HCT116 (cell line): ENCODE results near the gene DNAJC1. TPM values are rescaled to one million over a fixed set of nuclear protein-coding genes. Genes with fewer than 3 reads are reported as not detected.

Experiments used
- ATAC-seq: fragments of 200-7000 bp; cut with Tn5 transposase; 2 replicates; pipeline ENCODE4 v1.9.1; 2020; ENCODE audit warnings: mild to moderate bottlenecking, moderate library complexity
- BruUV-seq: library from RNA; stranded (reverse); fragments of 400-500 nt; replicated peaks from 2 replicates; lab custom pipeline; 2021; lab: Mats Ljungman, UMichigan
- CTCF ChIA-PET: fragments of 300-600 bp; sonication (Branson Sonifier 250); formaldehyde crosslinking; loops from one replicate; lab custom pipeline; 2021; ENCODE audit warnings: antibody characterized with exemption; lab: Charles Lee
- POLR2A ChIA-PET: fragments of 300-600, 350-600 bp; sonication (Branson Sonifier 250); formaldehyde crosslinking; loops from one replicate; lab custom pipeline; 2021; ENCODE audit warnings: antibody characterized with exemption; lab: Charles Lee
- RAD21 ChIA-PET, 2 experiments: fragments of 300-600 bp; sonication (Branson Sonifier 250); formaldehyde crosslinking; loops; one replicate each; lab custom pipeline; 2023; ENCODE audit warnings: low total read pairs in 2 of 2; ENCODE audit not compliant: uncharacterized antibody in 2 of 2, unreplicated experiment in 2 of 2, low non-redundant PET in 1 of 2; lab: Charles Lee
- DNase-seq: peaks from one replicate; pipeline ENCODE4 v3.0.0-alpha.2; 2010; ENCODE audit warnings: low read depth, low spot score
- H2AFZ ChIP-seq: fragments of 200-600 bp; shearing (Covaris generic), sonication (generic); 2 replicates; pipeline ENCODE4 v1.6.1; 2017; ENCODE audit warnings: low read depth, mixed run types, mixed read lengths, antibody characterized with exemption, low read length; ENCODE audit not compliant: poor library complexity, severe bottlenecking
- H3K27ac ChIP-seq: 2 replicates; pipeline ENCODE4 v1.5.1; 2012; ENCODE audit warnings: low read depth, low read length
- H3K27me3 ChIP-seq: fragments of 200-600 bp; sonication (generic); 2 replicates; pipeline ENCODE4 v1.6.1; 2016; ENCODE audit warnings: mixed run types, low read length, mixed read lengths; ENCODE audit not compliant: insufficient read depth
- H3K36me3 ChIP-seq, 2 experiments: fragments of 200-500 bp in 1 of 2; fragments of 200-600 bp in 1 of 2; sonication (Bioruptor generic) in 1 of 2; sonication (generic) in 1 of 2; 2 replicates each; pipeline versions ENCODE4 v1.5.1 to v1.6.1; 2014 to 2016; ENCODE audit warnings: low read length in 2 of 2, inconsistent platforms in 1 of 2, mixed read lengths in 1 of 2, mixed run types in 1 of 2; ENCODE audit not compliant: insufficient read depth in 2 of 2, control insufficient read depth in 1 of 2
- H3K4me1 ChIP-seq, 2 experiments: fragments of 200-600 bp in 1 of 2; sonication (generic) in 1 of 2; 2 replicates each; pipeline versions ENCODE4 v1.5.1 to v1.6.1; 2012 to 2017; ENCODE audit warnings: low read length in 2 of 2, inconsistent platforms in 1 of 2, mild to moderate bottlenecking in 1 of 2, mixed read lengths in 1 of 2, mixed run types in 1 of 2, moderate library complexity in 1 of 2; ENCODE audit not compliant: insufficient read depth in 2 of 2, control insufficient read depth in 1 of 2
- H3K4me2 ChIP-seq: fragments of 200-600 bp; sonication (generic); 2 replicates; pipeline ENCODE4 v1.6.1; 2017; ENCODE audit warnings: mixed run types, low read length, mixed read lengths
- H3K4me3 ChIP-seq, 2 experiments: fragments of 200-600 bp in 1 of 2; sonication (generic) in 1 of 2; replicated peaks in 1 of 2; 2 replicates each; pipeline ENCODE4 v1.5.1; 2011 to 2016; ENCODE audit warnings: low read length in 2 of 2, control low read depth in 1 of 2, low read depth in 1 of 2, mild to moderate bottlenecking in 1 of 2, mixed read lengths in 1 of 2, mixed run types in 1 of 2
- H3K79me2 ChIP-seq: fragments of 200-600 bp; sonication (generic); 2 replicates; pipeline ENCODE4 v1.6.1; 2017; ENCODE audit warnings: mild to moderate bottlenecking, mixed run types, low read length, moderate library complexity, mixed read lengths; ENCODE audit not compliant: insufficient read depth
- H3K9ac ChIP-seq: fragments of 200-600 bp; sonication (generic); 2 replicates; pipeline ENCODE4 v1.6.1; 2016; ENCODE audit warnings: low read length, mixed read lengths
- H3K9me2 ChIP-seq: fragments of 200-600 bp; sonication (generic), shearing (Covaris generic); 2 replicates; pipeline ENCODE4 v1.6.1; 2017; ENCODE audit warnings: mixed run types, mild to moderate bottlenecking, moderate library complexity; ENCODE audit not compliant: insufficient read depth
- H3K9me3 ChIP-seq, 2 experiments: fragments of 200-500 bp in 1 of 2; fragments of 200-600 bp in 1 of 2; sonication (Bioruptor generic) in 1 of 2; sonication (generic) in 1 of 2; 2 replicates each; pipeline ENCODE4 v1.6.1; 2014 to 2017; ENCODE audit warnings: low read length in 2 of 2, mixed read lengths in 2 of 2, inconsistent platforms in 1 of 2, low read depth in 1 of 2, mild to moderate bottlenecking in 1 of 2, mixed run types in 1 of 2, moderate library complexity in 1 of 2; ENCODE audit not compliant: control insufficient read depth in 1 of 2, insufficient read depth in 1 of 2
- H4K20me1 ChIP-seq: fragments of 200-600 bp; sonication (generic), shearing (Covaris generic); 2 replicates; pipeline ENCODE4 v1.6.1; 2017; ENCODE audit warnings: mixed run types, mild to moderate bottlenecking, moderate library complexity; ENCODE audit not compliant: insufficient read depth
- CBX3 ChIP-seq: IDR thresholded peaks from 2 replicates; pipeline ENCODE4 v1.6.1; 2012; ENCODE audit warnings: low read depth
- EGR1 ChIP-seq: IDR thresholded peaks from 2 replicates; pipeline ENCODE4 v1.6.1; 2012; ENCODE audit warnings: low read depth
- EZH2 ChIP-seq: fragments of 200-600 bp; sonication (generic); IDR thresholded peaks from 2 replicates; pipeline ENCODE4 v1.6.1; 2017; ENCODE audit warnings: antibody characterized with exemption, mixed run types
- EZH2phosphoT487 ChIP-seq: fragments of 200-600 bp; IDR thresholded peaks from 2 replicates; pipeline ENCODE4 v1.6.1; 2018; ENCODE audit warnings: antibody characterized with exemption, borderline replicate concordance
- POLR2A ChIP-seq: IDR thresholded peaks from 2 replicates; pipeline ENCODE4 v1.7.0; 2011; ENCODE audit warnings: borderline replicate concordance; ENCODE audit not compliant: insufficient read depth, insufficient read length; ENCODE audit errors: extremely low read depth
- RAD21 ChIP-seq: IDR thresholded peaks from 2 replicates; pipeline ENCODE4 v1.6.1; 2012; ENCODE audit warnings: low read depth, mild to moderate bottlenecking
- REST ChIP-seq: IDR thresholded peaks from 2 replicates; pipeline ENCODE4 v1.6.1; 2012; ENCODE audit warnings: low read depth
- SRF ChIP-seq: IDR thresholded peaks from 2 replicates; pipeline ENCODE4 v1.6.1; 2012; ENCODE audit warnings: low read depth
- TCF7L2 ChIP-seq: IDR thresholded peaks from 2 replicates; pipeline ENCODE4 v1.7.0; 2011; ENCODE audit warnings: borderline replicate concordance, inconsistent platforms; ENCODE audit not compliant: insufficient read depth, insufficient read length; ENCODE audit errors: extremely low read depth
- YY1 ChIP-seq: IDR thresholded peaks from 2 replicates; pipeline ENCODE4 v1.6.1; 2011; ENCODE audit warnings: low read length, low read depth, moderate library complexity, mild to moderate bottlenecking; ENCODE audit not compliant: insufficient replicate concordance; ENCODE audit errors: extremely low read depth
- ZFX ChIP-seq: fragments of 450-650 bp; IDR thresholded peaks from 2 replicates; pipeline ENCODE4 v1.6.1; 2017
- intact Hi-C: fragments of 100-400 bp; cut with micrococcal nuclease; formaldehyde crosslinking; loops from 2 replicates; pipeline ENCODE4 v1.10.0; 2022
- total RNA-seq: library from RNA; stranded (reverse); gene quantifications from one replicate; pipeline ENCODE4 v1.2.1, GENCODE V29; 2021; ENCODE audit not compliant: unreplicated experiment
- TF ChIP-seq, protein P1 (sequence below): IDR thresholded peaks from 2 replicates; pipeline ENCODE4 v1.6.1; 2012
- TF ChIP-seq, protein P2 (sequence below), 3 experiments: fragments of 200-600 bp in 1 of 3; sonication (generic) in 1 of 3; IDR thresholded peaks in 2 of 3; conservative IDR thresholded peaks in 1 of 3; 2 replicates each; pipeline ENCODE4 v1.5.1; 2012 to 2017; ENCODE audit warnings: low read depth in 2 of 3, low read length in 2 of 3, antibody characterized with exemption in 1 of 3, borderline replicate concordance in 1 of 3, control low read depth in 1 of 3, mild to moderate bottlenecking in 1 of 3, mixed read lengths in 1 of 3, mixed run types in 1 of 3, moderate library complexity in 1 of 3; ENCODE audit not compliant: insufficient read depth in 1 of 3
- TF ChIP-seq, protein P3 (sequence below): IDR thresholded peaks from 2 replicates; pipeline ENCODE4 v1.6.1; 2012

Gene DNAJC1
- total RNA-seq, 1 experiment from 2014 or later: 17.9 TPM

- no peak for DNase-seq
- TF ChIP-seq EZH2 (no peak), ZFX (no peak), YY1 (no peak), RAD21 (no peak), SRF (no peak), EZH2phosphoT487 (no peak), TCF7L2 (no peak), POLR2A (no peak), CBX3 (no peak), EGR1 (no peak), REST (no peak)
- TF ChIP-seq, protein P1, sequence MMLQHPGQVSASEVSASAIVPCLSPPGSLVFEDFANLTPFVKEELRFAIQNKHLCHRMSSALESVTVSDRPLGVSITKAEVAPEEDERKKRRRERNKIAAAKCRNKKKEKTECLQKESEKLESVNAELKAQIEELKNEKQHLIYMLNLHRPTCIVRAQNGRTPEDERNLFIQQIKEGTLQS: no peak
- TF ChIP-seq, protein P2, sequence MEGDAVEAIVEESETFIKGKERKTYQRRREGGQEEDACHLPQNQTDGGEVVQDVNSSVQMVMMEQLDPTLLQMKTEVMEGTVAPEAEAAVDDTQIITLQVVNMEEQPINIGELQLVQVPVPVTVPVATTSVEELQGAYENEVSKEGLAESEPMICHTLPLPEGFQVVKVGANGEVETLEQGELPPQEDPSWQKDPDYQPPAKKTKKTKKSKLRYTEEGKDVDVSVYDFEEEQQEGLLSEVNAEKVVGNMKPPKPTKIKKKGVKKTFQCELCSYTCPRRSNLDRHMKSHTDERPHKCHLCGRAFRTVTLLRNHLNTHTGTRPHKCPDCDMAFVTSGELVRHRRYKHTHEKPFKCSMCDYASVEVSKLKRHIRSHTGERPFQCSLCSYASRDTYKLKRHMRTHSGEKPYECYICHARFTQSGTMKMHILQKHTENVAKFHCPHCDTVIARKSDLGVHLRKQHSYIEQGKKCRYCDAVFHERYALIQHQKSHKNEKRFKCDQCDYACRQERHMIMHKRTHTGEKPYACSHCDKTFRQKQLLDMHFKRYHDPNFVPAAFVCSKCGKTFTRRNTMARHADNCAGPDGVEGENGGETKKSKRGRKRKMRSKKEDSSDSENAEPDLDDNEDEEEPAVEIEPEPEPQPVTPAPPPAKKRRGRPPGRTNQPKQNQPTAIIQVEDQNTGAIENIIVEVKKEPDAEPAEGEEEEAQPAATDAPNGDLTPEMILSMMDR (IDR thresholded peaks at IDR 0.05 in 2 of 3, conservative IDR thresholded peaks at IDR 0.05 in 1 of 3; ENCODE audit: borderline replicate concordance in 1 of 3, insufficient read depth in 1 of 3, low read depth in 2 of 3, low read length in 2 of 3): no peak
- TF ChIP-seq, protein P3, sequence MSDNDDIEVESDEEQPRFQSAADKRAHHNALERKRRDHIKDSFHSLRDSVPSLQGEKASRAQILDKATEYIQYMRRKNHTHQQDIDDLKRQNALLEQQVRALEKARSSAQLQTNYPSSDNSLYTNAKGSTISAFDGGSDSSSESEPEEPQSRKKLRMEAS: no peak
- Histone ChIP-seq H3K79me2 (peaks cover 9% of the 10 kb centered on the region; the same call in 1 of the 2 replicates), H3K4me2 (no peak overlapping the region), H2AFZ (no peak overlapping the region), H3K4me3 (no peak overlapping the region), H4K20me1 (no peaks in the 10 kb centered on the region; the same call in 1 of the 2 replicates), H3K27me3 (no peaks in the 10 kb centered on the region), H3K4me1 (peaks cover 5 to 19% of the 10 kb centered on the region in 2 experiments), H3K9ac (no peak overlapping the region), H3K9me2 (no peaks in the 10 kb centered on the region), H3K36me3 (peaks cover 15 to 40% of the 10 kb centered on the region in 2 experiments; a peak in 3 of 4 replicates), H3K9me3 (no peaks in the 10 kb centered on the region), H3K27ac (no peak overlapping the region)
- BruUV-seq: no TSS peak
- ChIA-PET CTCF (no interaction called here), POLR2A (no interaction called here), RAD21 (no interaction called here)
- no peak; the same call in 1 of the 2 replicates for ATAC-seq
- intact Hi-C loops: no loop called here
Observed at GRCh38 chr10:21737106-21737505, 266.4 kb downstream of the DNAJC1 start.
